Measurements from ENCODE around the gene RXFP1. TPM values are rescaled to one million over a fixed set of nuclear protein-coding genes. Genes with fewer than 3 reads are reported as not detected.

The RXFP1 gene
- total RNA-seq, result not detected in 2 replicates
- not detected in 2 replicates for polyA plus RNA-seq

GRCh38 chr4:158521484-158522088 lies at the start of gene RXFP1:
TSS of gene RXFP1 (plus strand) at chr4:158521882. CDS start at chr4:158521977, 95 bp downstream.
- Histone ChIP-seq H3K27ac (no peak within 1 kb of the TSS), H3K27me3 (no peaks in the 10 kb centered on the region), H3K9me3 (ENCODE audit: low read depth) (no peaks in the 10 kb centered on the region), H3K4me3 (no peak within 1 kb of the TSS), H3K4me1 (ENCODE audit: low read depth) (no peaks in the 10 kb centered on the region), H3K36me3 (no peaks in the 10 kb centered on the region)
- no peak for TF ChIP-seq CTCF (IDR thresholded peaks at IDR 0.05; ENCODE audit: low read depth, low read length)
- peak in 1 of 2 donors; percentile 6 for DNase-seq (ENCODE audit: low read depth in 1 of 2, low spot score in 1 of 2)

GRCh38 chr4:158481811-158482210 lies 39.9 kb upstream of the RXFP1 start:
- no peak for TF ChIP-seq CTCF (IDR thresholded peaks at IDR 0.05; ENCODE audit: low read depth, low read length)
- no peaks in the 10 kb centered on the region for H3K9me3 ChIP-seq (ENCODE audit: low read depth)

GRCh38 chr4:158484173-158484885 lies 37.4 kb upstream of the RXFP1 start:
- no peak overlapping the region for H3K27ac ChIP-seq
- H3K36me3 ChIP-seq, result no peaks in the 10 kb centered on the region

More at GRCh38 chr4:158481811-158482210, 39.9 kb upstream of the RXFP1 start:
- H3K36me3 ChIP-seq, result no peaks in the 10 kb centered on the region
- no peak overlapping the region for H3K4me3 ChIP-seq
- no peaks in the 10 kb centered on the region for H3K27me3 ChIP-seq
- no peak overlapping the region for H3K27ac ChIP-seq
- H3K4me1 ChIP-seq (ENCODE audit: low read depth), result no peaks in the 10 kb centered on the region
- no peak for DNase-seq (ENCODE audit: low read depth in 1 of 2, low spot score in 1 of 2)

GRCh38 chr4:158490629-158491028 lies 31.1 kb upstream of the RXFP1 start:
- Histone ChIP-seq H3K4me1 (ENCODE audit: low read depth) (no peaks in the 10 kb centered on the region), H3K9me3 (ENCODE audit: low read depth) (no peaks in the 10 kb centered on the region), H3K27me3 (no peaks in the 10 kb centered on the region), H3K4me3 (no peak overlapping the region), H3K27ac (no peak overlapping the region), H3K36me3 (no peaks in the 10 kb centered on the region)
- no peak for TF ChIP-seq CTCF (IDR thresholded peaks at IDR 0.05; ENCODE audit: low read depth, low read length)
- no peak for DNase-seq (ENCODE audit: low read depth in 1 of 2, low spot score in 1 of 2)

More at GRCh38 chr4:158484173-158484885, 37.4 kb upstream of the RXFP1 start:
- Histone ChIP-seq H3K27me3 (no peaks in the 10 kb centered on the region), H3K4me3 (no peak overlapping the region), H3K4me1 (ENCODE audit: low read depth) (no peaks in the 10 kb centered on the region), H3K9me3 (ENCODE audit: low read depth) (no peaks in the 10 kb centered on the region)
- DNase-seq (ENCODE audit: low read depth in 1 of 2, low spot score in 1 of 2), result no peak
- TF ChIP-seq CTCF (IDR thresholded peaks at IDR 0.05; ENCODE audit: low read depth, low read length), result no peak

GRCh38 chr4:158492391-158492790 lies 29.3 kb upstream of the RXFP1 start:
- Histone ChIP-seq H3K4me3 (no peak overlapping the region), H3K36me3 (no peaks in the 10 kb centered on the region), H3K27me3 (no peaks in the 10 kb centered on the region), H3K9me3 (ENCODE audit: low read depth) (no peaks in the 10 kb centered on the region), H3K27ac (no peak overlapping the region), H3K4me1 (ENCODE audit: low read depth) (no peaks in the 10 kb centered on the region)
- TF ChIP-seq CTCF (IDR thresholded peaks at IDR 0.05; ENCODE audit: low read depth, low read length), result no peak
- no peak for DNase-seq (ENCODE audit: low read depth in 1 of 2, low spot score in 1 of 2)

All from cardiac muscle cell (in vitro differentiated cells and primary cell).